Activated T-cell treated with anti-CD3 and anti-CD28 coated beads for 24 hours (primary cell): ENCODE data around the gene CTCF.
"Not testable (repeated sequence)": the region's sequence is repeated elsewhere in the genome, so short reads cannot be mapped to it uniquely, and the experiment has no call there.

Source experiments
- DNase-seq: peaks from one replicate; pipeline ENCODE4 v3.0.0-alpha.2; 2020; ENCODE audit warnings: low read depth

CTCF gene

DNA sequence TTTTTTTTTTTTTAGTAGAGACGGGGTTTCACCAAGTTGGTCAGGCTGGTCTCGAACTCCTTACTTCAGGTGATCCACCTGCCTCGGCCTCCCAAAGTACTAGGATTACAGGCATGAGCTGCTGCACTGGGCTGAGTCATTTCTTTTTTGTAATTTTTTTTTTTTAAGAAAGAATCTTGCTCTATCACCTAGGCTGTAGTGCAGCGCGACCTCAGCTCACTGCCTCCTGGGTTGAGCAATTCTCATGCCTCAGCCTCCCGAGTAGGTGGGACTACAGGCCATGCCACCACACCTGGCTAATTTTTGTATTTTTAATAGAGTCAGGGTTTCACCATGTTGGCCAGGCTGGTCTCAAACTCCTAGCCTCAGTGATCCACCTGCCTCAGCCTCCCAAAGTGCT, 28.3 kb upstream of the CTCF start:
- DNase-seq, result not testable (repeated sequence)

- no peak for DNase-seq
These were observed 27.9 kb upstream of the CTCF start for GRCh38 chr16:67534431-67534830.

- DNase-seq, result no peak
These were observed 27.1 kb upstream of the CTCF start for GRCh38 chr16:67535201-67535600.

DNA sequence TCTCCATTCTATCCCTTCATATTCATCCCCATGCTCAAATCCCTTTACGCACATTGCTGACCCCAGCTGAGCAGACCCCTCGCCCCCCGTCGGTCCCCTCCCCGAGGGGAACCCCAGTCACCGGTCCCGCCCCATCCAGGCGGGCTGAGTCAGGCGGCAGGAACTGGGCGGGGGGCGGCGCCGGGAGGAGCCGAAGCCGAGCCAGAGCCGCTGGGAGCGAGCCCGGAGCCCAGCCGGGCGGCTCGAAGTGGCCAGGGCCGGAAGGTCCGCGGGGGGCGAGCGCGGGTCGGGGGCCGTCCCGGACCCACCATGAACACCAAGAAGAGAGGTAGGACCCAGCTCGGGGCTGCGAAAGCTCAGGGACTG, 25.1 kb upstream of the CTCF start:
- DNase-seq, result no peak

DNA sequence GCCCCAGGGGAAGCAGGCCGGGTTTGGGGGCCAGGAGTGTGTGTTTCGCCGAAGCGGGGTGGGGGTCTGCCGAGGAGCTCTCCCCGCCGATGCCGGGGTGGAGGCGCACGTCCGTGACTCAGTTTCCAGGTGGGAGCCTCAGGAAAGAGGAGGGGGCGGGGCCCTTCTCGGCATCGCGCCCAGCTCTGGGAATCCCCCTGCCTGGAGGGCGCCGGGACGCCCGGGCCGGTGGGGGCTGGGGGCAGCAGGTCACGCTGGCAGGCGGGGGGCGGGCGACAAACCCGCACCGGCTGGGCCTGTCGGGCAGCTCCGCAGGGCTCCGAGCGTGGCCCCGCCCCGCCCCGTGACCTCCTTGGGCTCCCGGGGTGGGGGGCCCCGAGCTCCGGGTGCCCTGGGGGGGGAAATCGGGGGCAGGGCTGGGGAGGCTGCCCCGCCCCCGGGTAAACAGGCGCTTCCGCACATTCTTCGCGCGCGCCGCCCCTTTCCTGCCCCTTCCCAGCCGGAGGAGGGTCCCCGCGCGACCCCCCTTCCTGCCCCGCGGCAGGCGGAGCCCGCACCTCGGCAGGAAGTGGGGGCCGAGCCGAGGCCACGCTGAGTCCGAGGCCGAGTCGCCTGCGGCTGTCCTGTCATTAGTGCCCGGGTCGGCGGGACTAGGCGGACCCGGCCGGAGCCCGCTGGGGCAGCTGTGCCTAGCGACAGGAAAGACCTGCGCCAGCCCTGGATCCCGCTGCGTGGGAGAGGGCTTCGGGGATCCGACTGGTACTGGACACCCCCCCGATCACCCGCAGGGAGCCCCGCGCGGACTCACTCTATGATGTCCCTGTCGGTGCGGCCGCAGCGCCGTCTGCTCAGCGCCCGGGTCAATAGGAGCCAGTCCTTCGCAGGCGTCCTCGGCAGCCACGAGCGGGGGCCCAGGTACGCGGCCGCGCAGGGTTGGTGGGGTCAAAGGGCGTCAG, 24.4 kb upstream of the CTCF start:
- DNase-seq, result no peak

GRCh38 chr16:67538666-67539101, 23.6 kb upstream of the CTCF start:
- no peak for DNase-seq

DNA sequence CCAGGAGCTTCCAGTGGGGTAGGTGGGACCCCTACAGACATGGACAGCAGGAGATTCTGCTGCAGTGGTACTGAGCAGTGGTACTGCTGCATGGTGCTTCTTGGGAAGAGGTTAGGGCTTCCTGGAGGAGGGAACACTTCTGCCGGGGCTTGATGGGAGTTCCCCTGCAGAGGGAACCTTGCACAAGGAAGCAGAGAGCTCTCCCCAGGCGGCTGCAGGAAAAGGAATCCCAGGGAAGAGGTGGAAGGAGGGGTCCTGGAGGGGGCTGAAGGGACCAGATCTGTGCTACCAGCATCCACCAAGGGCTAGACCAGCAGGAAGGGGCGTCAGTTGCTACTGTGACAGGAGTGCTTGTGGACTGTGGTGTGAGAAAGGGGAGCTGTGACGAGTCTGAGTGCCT, 23.1 kb upstream of the CTCF start:
- DNase-seq, result no peak

- no peak for DNase-seq
These were observed 22.4 kb upstream of the CTCF start for GRCh38 chr16:67539691-67540635.

- no peak for DNase-seq
These were observed 21.6 kb upstream of the CTCF start for GRCh38 chr16:67540756-67541155.

DNA sequence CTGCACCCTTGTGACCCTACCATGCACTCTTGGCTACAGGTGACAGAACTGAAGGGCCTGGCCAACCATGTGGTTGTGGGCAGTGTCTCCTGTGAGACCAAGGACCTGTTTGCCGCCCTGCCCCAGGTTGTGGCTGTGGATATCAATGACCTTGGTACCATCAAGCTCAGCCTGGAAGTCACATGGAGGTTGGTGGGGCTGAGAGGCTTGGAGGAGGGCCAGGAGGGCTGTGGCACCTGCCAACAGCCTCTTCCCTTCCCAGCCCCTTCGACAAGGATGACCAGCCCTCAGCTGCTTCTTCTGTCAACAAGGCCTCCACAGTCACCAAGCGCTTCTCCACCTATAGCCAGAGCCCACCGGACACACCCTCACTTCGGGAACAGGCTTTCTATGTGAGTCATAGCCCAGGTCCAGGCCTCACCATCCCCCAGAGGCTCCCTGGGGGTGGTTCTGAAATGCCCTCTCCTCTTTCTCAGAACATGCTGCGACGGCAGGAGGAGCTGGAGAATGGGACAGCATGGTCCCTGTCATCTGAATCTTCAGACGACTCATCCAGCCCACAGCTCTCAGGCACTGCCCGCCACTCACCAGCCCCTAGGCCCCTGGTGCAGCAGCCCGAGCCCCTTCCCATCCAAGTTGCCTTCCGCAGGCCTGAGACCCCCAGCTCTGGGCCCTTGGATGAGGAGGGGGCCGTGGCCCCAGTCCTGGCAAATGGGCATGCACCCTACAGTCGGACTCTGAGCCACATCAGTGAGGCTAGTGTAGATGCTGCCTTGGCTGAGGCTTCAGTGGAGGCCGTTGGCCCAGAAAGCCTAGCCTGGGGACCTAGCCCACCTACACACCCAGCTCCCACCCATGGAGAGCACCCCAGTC, 20.7 kb upstream of the CTCF start:
- no peak for DNase-seq

DNA sequence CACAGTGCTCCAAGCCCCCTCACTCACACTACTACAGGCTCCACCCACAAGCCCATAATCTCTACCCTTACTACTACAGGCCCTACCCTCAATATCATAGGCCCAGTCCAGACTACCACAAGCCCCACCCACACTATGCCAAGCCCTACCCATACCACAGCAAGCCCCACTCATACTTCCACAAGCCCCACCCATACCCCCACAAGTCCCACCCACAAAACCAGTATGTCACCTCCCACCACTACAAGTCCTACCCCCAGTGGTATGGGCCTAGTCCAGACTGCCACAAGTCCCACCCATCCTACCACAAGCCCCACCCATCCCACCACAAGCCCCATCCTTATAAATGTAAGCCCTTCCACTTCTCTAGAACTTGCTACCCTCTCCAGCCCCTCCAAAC, 19.9 kb upstream of the CTCF start:
- peak; percentile 59 for DNase-seq

DNA sequence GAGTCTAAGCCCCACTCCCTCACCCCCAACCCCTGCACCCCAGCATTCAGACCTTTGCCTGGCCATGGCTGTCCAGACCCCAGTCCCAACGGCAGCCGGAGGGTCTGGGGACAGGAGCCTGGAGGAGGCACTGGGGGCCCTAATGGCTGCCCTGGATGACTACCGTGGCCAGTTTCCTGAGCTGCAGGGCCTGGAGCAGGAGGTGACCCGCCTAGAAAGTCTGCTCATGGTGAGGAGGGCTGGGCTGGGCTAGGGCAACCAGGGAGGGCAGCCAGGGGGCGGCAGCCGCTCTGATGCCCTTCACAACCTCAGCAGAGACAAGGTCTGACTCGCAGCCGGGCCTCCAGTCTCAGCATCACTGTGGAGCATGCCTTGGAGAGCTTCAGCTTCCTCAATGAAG, 19.3 kb upstream of the CTCF start:
- DNase-seq, result no peak

- DNase-seq, result no peak
These were observed 18.7 kb upstream of the CTCF start for GRCh38 chr16:67543582-67543981.

GRCh38 chr16:67544329-67544841, 17.9 kb upstream of the CTCF start:
- no peak for DNase-seq

GRCh38 chr16:67544844-67545664, 17.3 kb upstream of the CTCF start:
- DNase-seq, result no peak

GRCh38 chr16:67545665-67546024, 16.7 kb upstream of the CTCF start:
- DNase-seq, result no peak

DNA sequence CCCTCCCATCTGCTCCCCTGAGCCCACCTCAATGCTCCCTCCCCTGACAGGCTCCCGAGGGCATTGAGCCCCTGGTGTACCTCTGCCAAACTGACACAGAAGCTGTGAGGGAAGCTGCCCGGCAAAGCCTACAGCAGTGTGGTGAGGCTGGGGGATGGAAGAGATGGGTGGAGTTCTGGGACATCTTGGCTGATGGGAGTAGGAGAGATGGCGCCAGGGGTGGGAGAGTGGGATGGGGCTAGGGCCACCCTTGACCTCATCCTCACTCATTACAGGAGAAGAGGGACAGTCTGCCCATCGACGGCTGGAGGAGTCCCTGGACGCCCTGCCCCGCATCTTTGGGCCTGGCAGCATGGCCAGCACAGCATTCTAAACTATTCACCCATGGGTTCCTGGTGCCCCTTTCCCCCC, 16.2 kb upstream of the CTCF start:
- DNase-seq, result no peak

DNA sequence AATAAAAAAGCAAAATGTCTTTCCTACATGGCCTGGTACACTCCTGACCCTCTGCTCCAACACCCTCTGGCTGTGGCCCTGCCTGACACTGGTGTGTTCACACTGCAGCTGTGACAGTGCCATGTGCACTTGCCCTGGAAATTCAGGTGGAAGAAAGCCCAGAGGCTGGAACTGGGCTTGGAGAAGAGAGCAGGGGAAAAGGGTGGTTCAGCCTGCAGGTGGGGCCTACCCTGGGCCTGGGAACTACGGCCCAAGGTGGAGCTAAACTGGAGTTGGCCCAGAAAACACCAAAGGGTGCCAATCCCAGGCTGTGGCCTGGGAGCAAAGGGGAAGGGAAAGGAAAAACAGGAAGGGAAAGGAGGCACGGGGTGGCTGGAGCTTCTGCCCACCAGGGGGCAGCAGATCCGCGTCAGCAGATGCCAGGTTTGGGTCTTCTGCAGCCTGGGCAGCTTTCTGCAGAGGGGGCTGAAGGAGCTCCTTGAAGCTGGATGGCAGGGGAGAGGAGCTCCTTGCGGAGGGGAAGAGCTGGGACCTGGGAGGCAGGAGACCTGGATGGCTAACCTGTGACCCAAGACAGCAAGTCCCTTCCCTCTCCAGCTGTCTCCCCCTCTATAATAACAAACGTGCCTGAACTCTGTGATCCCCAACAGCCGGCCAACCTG, 15.4 kb upstream of the CTCF start:
- DNase-seq, result no peak

GRCh38 chr16:67547423-67548264, 14.7 kb upstream of the CTCF start:
- no peak for DNase-seq
